ENCODE results near the gene MBL2.

Gene MBL2

DNA sequence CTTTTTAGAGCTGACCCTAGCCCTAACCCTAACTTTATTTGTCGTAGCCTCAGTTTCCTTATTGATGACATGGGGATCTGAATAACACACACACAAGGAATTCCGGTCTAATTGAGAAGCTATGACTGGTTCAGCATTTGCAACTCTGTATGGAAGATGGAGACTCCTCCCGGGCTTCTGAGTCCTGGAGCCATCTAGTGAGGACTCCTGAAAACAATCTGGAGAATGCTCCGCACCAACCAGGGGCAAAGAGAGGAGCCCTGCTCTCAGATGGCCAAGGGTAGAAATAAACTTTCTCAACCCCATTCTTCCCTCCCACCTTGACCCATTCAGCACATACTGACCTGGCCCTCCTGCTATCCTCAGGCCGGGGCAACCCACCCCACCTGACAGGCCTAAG, 26.4 kb downstream of the MBL2 start:
- no peak for DNase-seq (ENCODE audit: low spot score in 2 of 2)
- Mint-ChIP-seq H3K36me3 (ENCODE audit: insufficient read depth) (no peaks in the 10 kb centered on the region), H3K4me3 (no peak overlapping the region), H3K4me1 (no peaks in the 10 kb centered on the region), H3K9me3 (peaks cover 15% of the 10 kb centered on the region), H3K27me3 (no peaks in the 10 kb centered on the region), H3K27ac (ENCODE audit: low read depth) (no peak overlapping the region)
- no peak for ATAC-seq (replicated peaks; ENCODE audit: extremely low read depth, poor library complexity, severe bottlenecking)

DNA sequence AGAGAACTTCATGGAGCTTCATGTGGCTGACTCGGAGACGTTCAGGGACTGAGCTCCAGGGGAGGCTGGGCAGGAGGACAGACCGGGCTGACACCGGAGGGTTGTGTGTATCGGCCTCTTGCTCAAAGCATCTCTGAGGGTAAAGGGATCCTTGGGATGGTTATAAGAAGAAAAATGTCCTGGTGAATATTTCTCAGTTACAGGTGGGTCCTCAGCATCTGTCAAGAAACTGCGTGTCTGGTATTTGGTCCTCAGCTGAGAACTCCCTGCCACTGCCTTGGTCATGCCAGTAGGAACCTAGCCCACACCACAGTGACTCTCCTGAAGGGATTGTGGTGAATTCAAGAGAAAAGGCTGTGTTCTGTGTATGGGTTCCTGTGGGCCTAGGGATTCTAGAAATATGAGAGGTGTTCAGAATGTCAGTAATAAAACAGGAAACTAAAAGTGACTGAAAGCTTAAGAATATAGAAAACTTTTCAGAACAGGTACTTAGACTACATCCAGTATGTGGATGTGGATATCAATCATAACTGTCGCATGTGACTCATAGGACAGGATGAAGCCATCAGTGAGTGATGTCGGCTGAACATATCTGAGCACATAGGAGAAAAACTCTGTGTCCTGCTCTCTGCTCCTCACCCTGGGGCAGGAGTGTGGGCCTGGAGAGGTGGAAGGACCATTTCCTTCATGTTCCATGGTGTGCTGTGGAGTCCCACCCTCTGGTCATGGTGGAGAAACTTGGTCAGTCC, 28.4 kb downstream of the MBL2 start:
- no peak overlapping the region for H3K27ac Mint-ChIP-seq (ENCODE audit: low read depth)
- H3K4me1 Mint-ChIP-seq = no peaks in the 10 kb centered on the region
- no peaks in the 10 kb centered on the region for H3K27me3 Mint-ChIP-seq
- H3K36me3 Mint-ChIP-seq (ENCODE audit: insufficient read depth) = no peaks in the 10 kb centered on the region
- no peak overlapping the region for H3K4me3 Mint-ChIP-seq
- no peak for ATAC-seq (replicated peaks; ENCODE audit: extremely low read depth, poor library complexity, severe bottlenecking)
- DNase-seq (ENCODE audit: low spot score in 2 of 2) = no peak
- peaks cover 15% of the 10 kb centered on the region for H3K9me3 Mint-ChIP-seq

DNA sequence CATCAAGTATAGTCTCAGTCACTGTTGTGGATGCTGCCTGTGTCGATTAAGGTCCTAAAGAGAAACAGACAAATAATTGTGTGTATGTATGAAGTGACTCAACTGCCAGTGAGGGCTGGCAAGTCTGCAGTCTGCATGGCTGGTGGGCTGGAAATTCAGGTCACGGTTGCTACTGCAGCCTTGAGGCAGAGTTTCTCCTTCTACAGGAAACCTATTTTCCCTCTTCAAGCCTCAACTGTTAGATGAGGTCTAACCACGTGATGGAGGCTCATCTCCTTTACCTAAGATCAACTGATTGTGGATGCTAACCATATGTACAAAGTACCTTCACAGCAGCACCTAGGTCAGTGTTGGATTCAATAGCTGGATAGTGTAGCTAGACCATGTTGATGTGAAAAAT, 29.9 kb downstream of the MBL2 start:
- no peak overlapping the region for H3K4me3 Mint-ChIP-seq
- H3K4me1 Mint-ChIP-seq = no peaks in the 10 kb centered on the region
- peaks cover 23% of the 10 kb centered on the region for H3K9me3 Mint-ChIP-seq
- no peak for DNase-seq (ENCODE audit: low spot score in 2 of 2)
- no peak overlapping the region for H3K27ac Mint-ChIP-seq (ENCODE audit: low read depth)
- H3K36me3 Mint-ChIP-seq (ENCODE audit: insufficient read depth) = no peaks in the 10 kb centered on the region
- no peaks in the 10 kb centered on the region for H3K27me3 Mint-ChIP-seq
- ATAC-seq (replicated peaks; ENCODE audit: extremely low read depth, poor library complexity, severe bottlenecking) = no peak

DNA sequence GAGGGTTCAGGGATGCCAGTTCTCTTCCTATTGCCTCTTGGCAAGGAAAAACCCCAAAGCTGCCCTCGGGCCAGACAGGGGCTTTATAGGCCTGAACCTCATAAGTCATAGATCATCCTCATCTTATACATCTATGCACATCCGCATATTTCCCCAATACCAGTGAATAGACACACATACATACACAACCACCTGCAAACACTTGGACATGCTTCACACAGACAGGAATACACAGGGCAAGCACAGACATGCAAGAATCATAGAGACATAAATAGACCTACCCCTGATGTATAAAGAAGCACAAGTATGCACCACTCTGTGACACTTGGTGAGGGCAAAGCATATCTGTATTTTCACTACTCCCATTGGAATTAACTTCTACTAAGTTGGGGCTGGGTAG, 30.7 kb downstream of the MBL2 start:
- Mint-ChIP-seq H3K4me3 (no peak overlapping the region), H3K27me3 (no peaks in the 10 kb centered on the region), H3K36me3 (ENCODE audit: insufficient read depth) (no peaks in the 10 kb centered on the region), H3K27ac (ENCODE audit: low read depth) (no peak overlapping the region), H3K4me1 (no peaks in the 10 kb centered on the region), H3K9me3 (peaks cover 14% of the 10 kb centered on the region)
- ATAC-seq (replicated peaks; ENCODE audit: extremely low read depth, poor library complexity, severe bottlenecking) (no peak), DNase-seq (ENCODE audit: low spot score in 2 of 2) (no peak)

DNA sequence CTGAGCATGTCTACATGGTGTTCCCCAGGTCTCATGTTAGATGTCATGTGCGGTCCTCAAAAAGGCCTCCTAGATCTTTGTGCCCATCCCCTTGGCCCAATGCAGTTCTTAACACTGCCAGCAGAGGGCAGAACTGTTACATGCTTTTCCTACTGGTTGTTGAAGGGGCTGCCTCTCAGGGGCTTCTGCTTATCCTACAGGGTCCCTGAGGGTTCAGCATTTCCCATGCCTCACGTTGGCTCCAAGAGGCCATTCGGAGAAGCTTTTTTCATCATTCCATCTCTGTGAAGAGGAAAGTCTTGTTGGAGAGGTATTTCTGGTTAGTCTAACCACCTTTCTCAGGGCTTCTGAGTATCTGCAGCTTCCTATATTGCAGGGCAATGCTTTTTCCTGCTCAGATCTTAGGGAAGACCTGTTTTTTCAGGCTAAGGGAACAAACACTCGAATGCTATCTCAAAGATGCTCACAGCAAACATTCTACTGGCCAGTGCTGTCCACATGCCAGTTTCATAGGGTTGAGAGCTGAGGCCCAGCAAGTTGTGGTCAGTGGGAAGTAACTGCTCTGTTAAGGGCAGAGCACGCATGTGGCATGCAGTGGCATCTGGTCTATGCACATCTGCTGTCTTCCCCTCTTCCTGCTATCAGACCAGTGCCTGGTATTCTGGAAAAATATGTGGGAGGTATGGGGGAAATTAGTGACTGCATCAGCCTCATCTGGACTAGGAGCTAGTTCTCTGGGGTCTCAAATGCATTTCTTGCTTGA, 31.5 kb downstream of the MBL2 start:
- Mint-ChIP-seq H3K36me3 (ENCODE audit: insufficient read depth) (no peaks in the 10 kb centered on the region), H3K4me3 (no peak overlapping the region), H3K27me3 (no peaks in the 10 kb centered on the region), H3K27ac (ENCODE audit: low read depth) (no peak overlapping the region), H3K9me3 (peaks cover 10% of the 10 kb centered on the region), H3K4me1 (no peaks in the 10 kb centered on the region)
- ATAC-seq (replicated peaks; ENCODE audit: extremely low read depth, poor library complexity, severe bottlenecking) = no peak
- no peak for DNase-seq (ENCODE audit: low spot score in 2 of 2)

DNA sequence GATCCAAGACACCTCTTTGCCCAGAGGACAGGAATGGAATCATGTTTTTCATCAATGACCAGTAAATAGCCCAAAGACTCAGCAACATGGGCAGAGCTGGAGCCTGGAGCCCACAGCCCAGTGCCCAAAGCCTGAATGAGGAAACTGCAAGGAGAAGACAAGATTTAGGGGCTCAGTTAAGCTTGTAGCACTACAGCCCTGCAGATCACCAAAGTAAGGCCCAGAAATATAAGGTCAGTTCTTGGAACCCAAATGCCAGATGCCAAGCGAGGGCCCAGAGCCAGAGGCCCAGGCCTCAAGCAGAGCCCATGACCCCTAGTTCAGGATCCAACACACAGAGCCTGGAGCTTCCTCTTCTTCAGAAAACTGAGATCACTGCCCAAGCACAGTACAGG, 32.4 kb downstream of the MBL2 start:
- DNase-seq (ENCODE audit: low spot score in 2 of 2) (no peak), ATAC-seq (replicated peaks; ENCODE audit: extremely low read depth, poor library complexity, severe bottlenecking) (no peak)
- peaks cover 10% of the 10 kb centered on the region for H3K9me3 Mint-ChIP-seq
- no peak overlapping the region for H3K4me3 Mint-ChIP-seq
- no peak overlapping the region for H3K27ac Mint-ChIP-seq (ENCODE audit: low read depth)
- no peaks in the 10 kb centered on the region for H3K4me1 Mint-ChIP-seq
- H3K27me3 Mint-ChIP-seq = no peaks in the 10 kb centered on the region
- no peaks in the 10 kb centered on the region for H3K36me3 Mint-ChIP-seq (ENCODE audit: insufficient read depth)

DNA sequence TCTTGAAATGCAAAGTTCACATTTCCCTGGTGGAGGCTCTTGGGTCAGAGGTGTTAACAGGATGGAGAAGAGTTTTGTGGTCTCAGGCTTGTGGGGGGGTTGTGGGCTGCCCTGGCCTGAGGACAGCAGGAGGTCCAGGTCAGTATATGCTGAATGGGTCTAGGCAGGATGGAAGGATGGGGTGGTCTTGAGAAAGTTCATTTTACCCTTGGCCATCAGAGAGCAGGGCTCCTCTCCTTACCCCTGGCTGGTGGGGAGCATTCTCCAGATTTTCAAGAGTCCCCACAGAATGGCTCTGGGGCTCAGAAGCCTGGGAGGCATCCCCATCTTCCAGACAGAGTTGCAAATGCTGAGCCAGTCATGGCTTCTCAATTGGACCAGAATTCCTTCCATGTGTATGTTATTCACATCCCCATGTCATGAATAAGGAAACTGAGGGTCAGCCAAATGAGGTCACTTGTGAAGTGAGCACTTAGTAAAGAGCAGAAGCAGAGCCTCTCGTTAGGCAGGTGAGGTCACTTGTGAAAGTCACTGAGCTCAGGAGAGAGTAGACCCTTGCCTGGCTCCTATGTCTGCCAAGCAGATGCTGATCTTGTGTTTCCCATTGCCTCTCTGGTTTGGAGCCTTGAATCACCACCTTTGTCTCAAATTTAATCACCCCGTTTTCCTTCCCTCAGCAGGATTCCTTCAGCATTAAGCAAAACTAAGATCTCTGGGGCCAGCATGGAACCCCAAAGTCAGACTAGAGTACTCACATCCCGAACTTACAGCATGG, 33.0 kb downstream of the MBL2 start:
- peaks cover 10% of the 10 kb centered on the region for H3K9me3 Mint-ChIP-seq
- H3K36me3 Mint-ChIP-seq (ENCODE audit: insufficient read depth) = no peaks in the 10 kb centered on the region
- H3K27me3 Mint-ChIP-seq = no peaks in the 10 kb centered on the region
- H3K4me3 Mint-ChIP-seq = no peak overlapping the region
- DNase-seq (ENCODE audit: low spot score in 2 of 2) (no peak), ATAC-seq (replicated peaks; ENCODE audit: extremely low read depth, poor library complexity, severe bottlenecking) (no peak)
- H3K27ac Mint-ChIP-seq (ENCODE audit: low read depth) = no peak overlapping the region
- no peaks in the 10 kb centered on the region for H3K4me1 Mint-ChIP-seq

DNA sequence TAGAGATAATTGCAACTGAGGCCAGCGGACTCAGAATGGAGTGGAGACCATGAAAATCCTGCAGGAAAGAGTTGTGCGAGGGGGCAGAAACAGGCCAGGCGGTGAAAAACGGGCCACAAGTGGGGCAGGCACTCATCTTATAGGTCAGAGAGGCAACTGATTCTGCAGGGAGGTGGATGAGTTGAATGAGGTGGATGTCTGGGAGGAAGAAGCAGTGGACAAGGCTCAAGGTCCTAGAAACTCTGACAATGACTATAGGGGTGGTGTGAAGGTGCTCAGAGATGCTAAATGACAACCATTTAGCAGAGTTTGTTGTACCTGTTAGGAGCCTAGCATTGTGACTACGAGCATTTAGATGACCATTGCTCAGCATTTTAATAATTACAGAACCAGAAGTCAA, 33.6 kb downstream of the MBL2 start:
- H3K36me3 Mint-ChIP-seq (ENCODE audit: insufficient read depth) = no peaks in the 10 kb centered on the region
- no peak overlapping the region for H3K27ac Mint-ChIP-seq (ENCODE audit: low read depth)
- H3K4me3 Mint-ChIP-seq = no peak overlapping the region
- no peaks in the 10 kb centered on the region for H3K27me3 Mint-ChIP-seq
- peaks cover 10% of the 10 kb centered on the region for H3K9me3 Mint-ChIP-seq
- DNase-seq (ENCODE audit: low spot score in 2 of 2) (no peak), ATAC-seq (replicated peaks; ENCODE audit: extremely low read depth, poor library complexity, severe bottlenecking) (no peak)
- H3K4me1 Mint-ChIP-seq = no peaks in the 10 kb centered on the region

DNA sequence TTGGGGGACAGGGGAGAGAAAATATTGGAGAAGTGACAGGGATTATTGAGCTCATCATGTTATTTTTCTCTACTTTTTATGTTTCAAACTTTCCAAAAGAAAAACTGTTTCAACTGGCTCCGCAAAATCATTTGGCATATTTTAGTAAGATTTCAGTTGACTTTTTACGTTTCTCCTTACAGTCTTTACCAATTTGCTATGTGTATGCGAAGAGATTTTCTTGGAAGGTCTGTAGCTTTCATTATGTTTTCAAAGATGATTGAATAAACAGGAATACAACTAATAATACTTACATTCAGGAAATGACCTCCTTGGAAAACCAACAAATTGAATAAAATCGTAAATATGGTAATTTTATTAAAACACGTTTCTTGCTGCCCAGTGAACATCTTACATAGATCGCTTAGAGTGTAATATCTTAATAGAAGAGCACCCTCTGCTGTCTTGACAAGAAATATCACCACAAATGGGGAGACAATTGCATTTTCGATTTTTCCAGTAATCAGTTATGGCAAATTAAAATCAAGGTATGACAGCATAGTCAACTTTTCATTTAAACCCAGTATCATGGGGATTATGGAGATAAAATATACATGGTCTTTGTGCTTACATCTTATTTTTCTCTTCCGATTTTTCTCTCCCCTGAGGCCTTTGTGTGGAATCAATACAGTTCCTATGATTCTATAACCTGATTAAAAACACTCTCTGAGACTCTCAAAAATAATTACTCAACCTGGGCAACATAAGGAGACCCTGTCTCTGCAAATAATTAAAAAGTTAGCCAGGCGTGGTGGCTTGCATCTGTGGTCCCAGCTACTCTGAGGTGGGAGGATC, 43.1 kb downstream of the MBL2 start:
- no peaks in the 10 kb centered on the region for H3K4me1 Mint-ChIP-seq
- ATAC-seq (replicated peaks; ENCODE audit: extremely low read depth, poor library complexity, severe bottlenecking) (no peak), DNase-seq (ENCODE audit: low spot score in 2 of 2) (no peak)
- H3K9me3 Mint-ChIP-seq = peaks cover 17% of the 10 kb centered on the region
- H3K27me3 Mint-ChIP-seq = no peaks in the 10 kb centered on the region
- H3K36me3 Mint-ChIP-seq (ENCODE audit: insufficient read depth) = no peaks in the 10 kb centered on the region
- no peak overlapping the region for H3K4me3 Mint-ChIP-seq
- no peak overlapping the region for H3K27ac Mint-ChIP-seq (ENCODE audit: low read depth)

DNA sequence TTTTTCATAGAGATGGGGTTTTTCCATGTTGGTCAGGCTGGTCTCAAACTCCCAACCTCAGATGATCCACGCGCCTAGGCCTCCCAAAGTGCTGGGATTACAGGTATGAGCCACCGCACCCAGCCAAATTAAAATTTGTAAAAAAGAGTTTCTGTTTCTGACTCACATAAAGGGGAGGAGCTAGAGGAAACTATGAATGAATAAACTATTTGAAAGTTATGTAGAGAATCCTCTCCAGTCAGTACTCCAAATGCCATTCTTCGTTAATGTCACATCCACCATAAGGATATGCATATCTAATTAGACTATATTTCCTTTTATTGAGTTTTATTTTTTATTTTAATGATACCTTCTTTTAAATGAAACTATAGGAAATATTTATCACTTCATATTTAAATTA, 52.6 kb downstream of the MBL2 start:
- Mint-ChIP-seq H3K27me3 (no peaks in the 10 kb centered on the region), H3K36me3 (ENCODE audit: insufficient read depth) (peaks cover 1% of the 10 kb centered on the region), H3K27ac (ENCODE audit: low read depth) (no peak overlapping the region), H3K9me3 (peaks cover 11% of the 10 kb centered on the region), H3K4me1 (no peaks in the 10 kb centered on the region), H3K4me3 (no peak overlapping the region)
- no peak for DNase-seq (ENCODE audit: low spot score in 2 of 2)
- ATAC-seq (replicated peaks; ENCODE audit: extremely low read depth, poor library complexity, severe bottlenecking) = no peak
